Measurements from ENCODE around the gene AP1B1. TPM values are rescaled to one million over a fixed set of nuclear protein-coding genes. Genes with fewer than 3 reads are reported as not detected.
"Not testable (repeated sequence)": the region's sequence is repeated elsewhere in the genome, so short reads cannot be mapped to it uniquely, and the experiment has no call there.

AP1B1 gene
- polyA plus RNA-seq (ENCODE audit: insufficient read length in 10 of 10) = 10 to 100 TPM; 22.2 to 31.5 (median 26.2) TPM
- long read RNA-seq, donor 1 = 0 reads
- long read RNA-seq, donor 2, full-length matches to known transcripts = 1 of 1 reads
- long read RNA-seq, donor 2, partial matches to known transcripts = 0 of 1 reads
- long read RNA-seq, donor 2, other reads (novel, unspliced or antisense) = 0 of 1 reads
- long read RNA-seq, donor 3 = 0 reads
- long read RNA-seq, donor 4 = 0 reads
- long read RNA-seq, donor 5, partial matches to known transcripts = 5 of 7 reads
- long read RNA-seq, donor 5, other reads (novel, unspliced or antisense) = 0 of 7 reads
- long read RNA-seq, donor 6, full-length matches to known transcripts = 2 of 2 reads
- long read RNA-seq, donor 6, partial matches to known transcripts = 0 of 2 reads
- long read RNA-seq, donor 6, other reads (novel, unspliced or antisense) = 0 of 2 reads
- long read RNA-seq, donor 7, full-length matches to known transcripts = 2 of 2 reads
- long read RNA-seq, donor 7, partial matches to known transcripts = 0 of 2 reads
- long read RNA-seq, donor 7, other reads (novel, unspliced or antisense) = 0 of 2 reads
- long read RNA-seq, donor 8 = 0 reads
- long read RNA-seq, donor 9 = 0 reads

DNA sequence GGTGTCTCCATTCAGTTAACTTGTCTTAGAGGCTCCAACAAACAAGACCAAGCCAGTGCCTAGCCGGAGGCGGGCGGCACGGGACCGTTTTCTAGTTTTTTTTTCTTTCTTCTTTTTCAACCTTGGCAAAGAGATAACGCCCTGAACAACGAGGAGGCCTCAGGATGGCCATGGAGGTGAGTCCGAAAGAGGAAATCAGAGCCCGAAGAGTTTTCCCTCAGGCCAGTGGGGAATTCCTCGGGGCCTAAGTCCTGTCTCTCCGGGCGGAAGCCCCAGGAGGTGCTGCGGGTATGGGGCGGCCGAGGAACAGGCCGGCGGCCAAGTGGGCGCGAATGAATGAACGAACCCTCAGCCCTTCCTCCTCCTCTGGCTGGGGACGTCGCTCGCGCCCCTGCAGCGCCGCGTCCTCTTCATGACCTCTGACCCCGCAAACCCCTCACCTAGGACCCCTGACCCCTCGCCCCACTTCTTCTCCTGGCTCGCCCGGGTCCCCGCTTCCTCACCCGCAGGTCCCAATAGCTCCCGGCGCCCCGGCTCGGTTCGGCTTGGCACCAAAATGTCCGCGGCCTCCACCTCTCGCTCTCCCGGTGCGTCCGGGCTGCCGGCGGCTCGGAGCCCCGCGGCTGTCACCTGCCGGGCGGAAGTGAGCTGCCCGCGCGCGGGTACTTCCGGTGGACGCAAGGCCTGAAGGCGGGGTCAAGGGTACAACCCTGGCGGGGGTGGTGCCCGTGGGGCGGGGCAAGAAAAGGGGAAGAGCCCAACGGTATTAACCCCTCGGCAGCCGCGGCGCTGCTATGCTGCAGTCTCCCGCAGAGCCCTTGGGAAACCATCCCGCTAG is at the start of gene AP1B1:
AP1B1 (minus strand) TSS at position 650 of the 838 bp plus-strand sequence. CDS start 21,327 bp downstream, outside the sequence.
- DNase-seq = peak; percentile 87 to 94 (median 88)

DNA sequence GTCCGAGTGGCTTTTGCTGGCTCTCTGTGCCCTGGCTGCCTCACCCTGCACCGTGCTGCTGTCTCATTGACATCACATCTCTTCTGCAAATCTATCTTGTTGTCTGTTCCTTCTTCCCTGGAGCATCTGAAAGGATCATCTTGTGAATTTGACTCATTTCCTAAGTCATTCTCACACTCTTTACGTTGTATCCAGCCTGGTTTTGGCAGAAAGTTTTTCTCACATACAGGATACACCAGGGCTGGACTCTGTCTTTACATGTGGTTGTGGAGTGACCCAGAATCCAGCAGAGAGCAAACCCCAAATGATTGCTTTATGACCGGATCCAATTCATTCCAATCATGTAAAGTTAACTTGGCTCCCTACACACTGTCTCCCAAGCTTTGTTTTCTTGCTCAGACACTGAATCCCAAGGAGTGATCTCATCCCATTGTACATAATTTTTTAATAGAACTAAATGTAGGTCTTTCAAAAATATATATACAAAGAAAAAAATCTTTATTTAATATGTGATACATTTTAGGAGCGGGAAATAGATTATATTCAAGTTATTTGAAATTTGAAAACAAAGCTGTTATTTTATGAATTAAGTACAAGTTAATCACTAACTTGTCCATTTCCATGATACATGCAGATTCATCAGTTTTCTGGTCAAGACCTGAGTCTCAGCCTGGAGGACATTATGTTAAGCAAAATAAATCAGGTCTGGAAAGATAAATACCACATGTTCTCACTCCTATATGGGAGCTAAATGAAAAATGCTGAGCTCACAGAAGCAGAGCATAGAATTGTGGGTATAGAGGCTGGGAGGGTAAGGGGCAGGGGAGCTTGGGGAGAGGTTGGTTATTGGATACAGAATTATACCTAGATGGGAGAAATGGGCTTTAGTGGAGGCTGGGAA is 47.1 kb upstream of the AP1B1 start:
- peak; percentile 4 to 71 (median 43) for DNase-seq

DNA sequence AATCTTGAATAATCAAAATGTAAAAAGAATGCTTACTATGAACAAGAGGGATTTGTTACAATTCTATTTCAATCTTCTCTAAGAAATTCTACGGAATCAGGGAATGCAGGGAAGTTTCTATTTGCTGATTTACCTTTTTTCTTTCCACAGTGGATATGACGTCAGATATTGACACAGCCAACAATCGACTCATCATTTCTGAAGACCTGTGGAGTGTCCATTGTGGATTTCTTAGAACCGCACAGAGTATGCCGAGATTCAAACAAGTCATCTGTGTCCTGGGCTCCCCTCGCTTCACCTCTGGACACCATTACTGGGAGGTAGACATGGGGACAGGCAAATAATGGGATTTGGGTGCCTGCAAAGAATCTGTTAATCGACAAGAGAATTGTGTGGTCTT is 45.9 kb upstream of the AP1B1 start:
- DNase-seq = no peak

DNA sequence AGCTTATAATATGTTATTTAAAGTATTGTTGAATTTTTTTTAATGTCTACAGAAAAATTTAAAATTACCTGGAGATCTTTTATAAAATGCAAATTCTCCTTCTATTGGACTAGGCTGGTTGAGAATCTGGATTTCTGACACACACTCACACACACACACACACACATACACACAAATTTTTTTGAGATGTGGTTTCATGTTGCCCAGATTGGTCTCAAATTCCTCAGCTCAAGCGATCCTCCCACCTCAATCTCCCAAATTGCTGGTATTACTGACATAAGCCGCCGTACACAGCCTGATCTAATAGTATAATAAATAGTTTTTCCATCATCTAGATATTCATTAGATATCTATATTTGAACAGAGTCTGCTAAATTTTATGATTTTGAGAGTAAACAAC is 45.5 kb upstream of the AP1B1 start:
- DNase-seq = no peak

DNA sequence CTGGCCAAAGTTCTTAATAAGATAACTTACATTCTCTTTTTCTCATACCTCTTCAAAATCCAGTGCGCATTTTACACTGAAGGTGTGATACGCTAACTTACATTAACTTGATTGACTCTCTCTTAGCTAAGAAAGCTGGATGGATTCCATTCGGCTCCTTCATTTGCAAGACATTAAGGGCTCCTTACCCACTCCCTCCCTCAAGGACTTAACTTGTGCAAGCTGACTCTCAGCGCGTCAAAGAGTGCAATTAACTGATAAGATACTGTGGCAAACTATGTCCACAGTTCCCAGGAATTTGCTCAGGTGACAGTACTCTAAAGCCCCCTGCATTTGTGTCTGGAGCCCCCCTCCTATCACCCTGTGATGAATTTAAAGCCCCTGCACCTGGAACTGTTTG is 43.6 kb upstream of the AP1B1 start:
- no peak for DNase-seq

DNA sequence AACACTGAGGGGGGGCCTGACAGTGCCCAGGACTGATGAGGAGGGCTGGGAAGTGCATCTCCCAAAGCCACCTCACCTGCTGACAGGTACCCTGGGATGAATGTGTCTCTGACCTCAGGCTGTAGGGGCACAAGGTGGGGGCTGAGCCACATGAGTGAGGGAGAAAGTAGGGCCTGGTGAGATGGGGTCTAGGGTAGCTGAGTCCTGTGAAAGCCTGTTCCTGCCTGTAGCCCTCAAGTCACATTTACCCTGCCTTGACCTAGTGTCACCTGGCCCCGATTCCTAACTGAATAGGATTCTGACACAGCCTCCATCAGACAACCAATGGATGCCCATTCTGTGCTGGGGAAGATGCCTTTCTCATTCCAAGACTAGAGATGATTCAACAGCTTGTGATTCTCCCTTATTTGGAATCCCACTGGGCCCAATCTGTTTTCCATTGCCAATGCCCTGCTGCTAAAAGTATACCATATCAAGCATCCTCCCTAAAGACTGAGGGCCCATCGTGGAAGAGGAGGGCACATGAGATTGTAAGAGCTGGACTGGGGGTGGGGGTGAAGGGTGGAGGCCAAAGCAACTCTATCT is 38.9 kb upstream of the AP1B1 start:
- no peak for DNase-seq

DNA sequence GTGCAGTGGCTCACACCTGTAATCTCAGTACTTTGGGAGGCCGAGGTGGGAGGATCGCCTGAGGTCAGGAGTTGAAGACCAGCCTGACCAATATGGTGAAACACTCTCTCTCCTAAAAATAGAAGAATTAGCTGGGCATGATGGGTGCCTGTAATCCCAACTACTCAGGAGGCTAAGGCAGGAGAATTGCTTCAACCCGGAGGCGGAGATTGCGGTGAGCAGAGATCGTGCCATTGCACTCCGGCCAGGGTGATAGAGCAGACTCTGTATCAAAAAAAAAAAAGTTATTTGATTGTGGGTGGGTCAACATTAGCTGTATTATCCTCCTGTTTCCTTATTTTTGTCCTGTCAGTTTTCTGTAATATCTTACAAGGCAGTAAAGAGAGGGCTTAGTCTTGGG is 38.1 kb upstream of the AP1B1 start:
- no peak for DNase-seq

DNA sequence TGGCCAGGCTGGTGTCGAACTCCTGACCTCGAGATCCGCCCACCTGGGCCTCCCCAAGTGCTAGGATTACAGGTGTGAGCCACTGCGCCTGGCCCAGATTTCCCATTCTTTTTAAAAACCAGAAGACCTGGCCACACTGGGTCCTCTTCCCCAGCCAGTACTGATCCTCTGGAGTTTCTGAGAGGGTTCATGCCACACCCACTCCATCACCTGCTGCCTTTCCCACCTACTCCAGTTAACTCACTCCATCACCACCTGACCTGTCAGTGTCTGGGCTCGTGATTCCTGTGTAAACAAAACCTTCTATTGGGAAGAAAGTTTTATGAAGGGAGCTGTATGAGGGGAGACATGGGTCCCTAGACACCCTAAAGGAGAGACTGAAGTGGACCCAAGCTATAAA is 30.3 kb upstream of the AP1B1 start:
- not testable (repeated sequence) for DNase-seq

DNA sequence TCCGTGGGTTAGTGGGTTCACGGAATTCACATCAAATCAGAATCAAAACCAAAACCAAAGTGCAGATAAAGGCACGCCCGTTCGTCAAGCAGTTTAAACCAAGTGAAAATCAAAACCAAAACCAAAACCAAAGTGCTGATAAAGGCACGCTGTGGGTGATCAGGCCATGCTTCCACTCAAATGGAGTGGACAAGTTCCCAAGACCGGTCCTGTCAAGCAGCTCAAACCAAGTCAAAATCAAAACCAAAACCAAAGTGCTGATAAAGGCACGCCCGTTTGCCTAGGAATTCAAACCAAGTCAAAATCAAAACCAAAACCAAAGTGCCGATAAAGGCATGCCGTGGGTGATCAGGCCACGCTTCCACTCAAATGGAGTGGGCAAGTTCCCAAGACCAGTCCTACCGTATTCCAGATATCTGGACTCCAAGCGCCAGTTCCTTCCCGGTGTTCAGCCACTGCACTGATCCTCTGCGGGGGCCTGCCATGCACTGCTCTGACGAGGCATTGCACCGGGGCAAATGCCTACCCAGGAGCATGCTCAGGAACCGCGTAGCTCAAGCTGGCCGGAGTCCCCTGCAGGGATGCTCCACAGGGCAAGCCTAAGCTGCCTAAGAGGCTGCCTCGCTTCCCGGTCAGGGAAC is 26.7 kb upstream of the AP1B1 start:
- not testable (repeated sequence) for DNase-seq

DNA sequence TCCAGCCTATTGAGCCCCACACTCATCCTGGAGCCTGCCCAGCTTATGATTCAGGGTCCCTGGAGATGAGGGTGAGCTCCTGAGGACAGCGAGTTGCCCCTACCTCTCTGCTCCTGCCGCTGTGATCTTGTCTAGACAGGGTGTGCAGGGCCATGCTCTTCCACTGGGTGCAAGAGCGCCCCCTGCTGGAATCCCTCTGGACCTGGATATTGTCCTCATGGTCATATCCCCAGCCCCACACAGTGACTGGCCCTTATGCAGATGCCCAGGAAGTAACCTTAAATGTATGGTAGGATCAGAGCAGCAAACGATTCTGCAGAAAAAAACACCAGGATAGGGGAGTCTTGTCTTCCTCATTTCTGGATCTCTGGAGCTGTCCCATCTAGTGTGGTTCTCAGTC is 24.4 kb upstream of the AP1B1 start:
- not testable (repeated sequence) for DNase-seq

DNA sequence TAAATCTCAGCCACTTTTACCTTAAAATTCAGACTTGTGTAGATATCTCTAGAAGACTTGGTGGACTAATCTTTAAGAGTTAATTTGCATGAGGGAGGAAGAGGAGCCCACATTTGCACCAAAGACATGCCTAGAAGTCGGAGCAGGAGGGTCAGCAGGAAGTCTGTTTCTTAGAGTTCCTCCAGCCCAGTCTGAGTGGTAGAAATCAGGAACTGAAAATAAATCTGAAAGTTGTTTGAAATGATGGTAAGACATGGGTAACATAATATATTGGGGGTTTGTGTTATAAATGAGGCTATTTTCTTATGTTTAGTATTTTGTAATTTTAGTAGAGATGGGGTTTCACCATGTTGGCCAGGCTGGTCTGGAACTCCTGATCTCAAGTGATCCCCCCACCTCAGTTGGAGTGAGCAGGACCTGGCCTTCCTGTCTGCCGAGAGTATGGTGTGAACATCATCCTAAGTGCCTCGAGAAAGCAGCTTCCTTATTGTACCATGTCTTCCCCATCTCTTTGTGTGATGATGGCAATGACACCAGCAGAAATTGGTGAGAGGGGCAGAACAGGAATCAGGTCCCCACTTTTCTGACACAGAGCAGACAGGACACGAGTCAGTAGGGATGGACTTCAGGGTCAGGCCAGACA is 23.3 kb upstream of the AP1B1 start:
- not testable (repeated sequence) for DNase-seq

DNA sequence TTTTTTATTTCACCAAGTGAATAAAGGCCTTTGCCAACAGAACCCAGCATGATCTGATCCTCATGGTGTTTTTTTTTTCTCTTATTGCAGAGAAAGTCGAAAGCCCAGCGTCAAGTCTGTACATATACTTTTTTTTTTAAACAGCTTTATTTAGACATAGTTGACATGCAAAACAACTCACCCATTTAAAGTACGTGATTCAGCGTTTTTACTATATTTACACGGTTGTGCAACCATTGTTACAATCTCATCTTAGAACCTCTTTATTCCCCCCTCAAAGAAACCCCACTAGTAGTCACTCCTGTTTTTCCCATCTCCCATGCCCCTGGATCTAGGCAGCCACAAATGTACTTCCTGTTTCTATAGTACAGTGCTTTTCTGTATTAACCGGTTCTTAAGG is 20.6 kb upstream of the AP1B1 start:
- DNase-seq = no peak

DNA sequence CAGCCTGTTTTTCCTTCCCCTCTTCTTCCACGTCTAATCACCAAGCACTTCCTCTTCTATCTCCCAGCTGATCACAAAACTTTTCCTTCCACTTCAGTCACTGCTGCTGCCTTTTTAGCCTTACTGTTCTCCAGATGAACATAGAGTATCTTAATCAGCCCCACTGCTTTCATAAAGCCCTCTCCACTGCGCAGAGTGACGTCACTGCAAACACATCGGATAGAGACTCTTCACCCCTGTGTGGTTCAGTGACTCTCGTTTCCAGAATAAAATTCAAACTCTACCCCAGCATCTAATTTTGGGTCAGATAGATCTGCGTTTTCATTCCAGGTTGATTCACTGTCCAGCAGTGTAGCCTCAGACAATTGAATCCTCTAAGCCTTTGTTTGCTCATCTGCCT is 13.2 kb upstream of the AP1B1 start:
- not testable (repeated sequence) for DNase-seq

DNA sequence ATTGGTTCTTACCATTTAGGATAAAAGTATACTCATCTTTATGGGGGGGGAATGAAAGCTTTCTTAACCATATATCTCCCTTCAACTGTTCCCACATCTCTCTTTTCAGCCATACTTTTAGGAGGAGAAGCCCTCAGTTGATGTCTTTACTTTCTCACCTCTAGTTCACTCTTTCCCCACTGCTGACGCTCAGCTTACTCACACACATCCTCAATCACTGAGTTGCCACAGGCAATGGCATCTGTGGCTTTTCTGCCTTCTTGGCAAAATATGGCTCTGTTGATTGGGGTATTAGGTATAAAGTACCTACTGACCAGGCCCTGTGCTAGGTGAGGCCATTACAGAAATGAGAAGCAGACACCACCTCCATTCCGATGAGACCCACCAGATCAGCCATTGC is 12.2 kb upstream of the AP1B1 start:
- no peak for DNase-seq

DNA sequence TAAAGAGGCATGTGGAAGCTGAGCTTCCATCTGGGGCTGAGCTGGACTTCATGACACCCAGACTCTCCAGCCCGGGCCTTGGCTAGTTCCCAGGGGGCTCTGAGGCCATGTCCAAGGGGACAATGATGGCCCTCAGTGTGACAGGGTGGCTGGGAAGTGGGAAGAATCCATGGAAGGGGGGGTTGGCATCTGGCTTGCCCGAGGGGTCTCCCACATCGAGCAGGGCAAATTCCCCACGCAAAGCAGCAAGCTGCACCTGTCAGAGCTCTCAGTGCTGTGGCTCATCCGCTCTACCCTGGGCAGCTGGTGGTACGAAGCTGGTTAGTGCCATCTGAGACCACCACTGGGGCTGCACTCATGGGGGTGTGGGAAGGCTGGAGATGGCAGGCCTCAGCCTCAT is 9.4 kb upstream of the AP1B1 start:
- DNase-seq = no peak

DNA sequence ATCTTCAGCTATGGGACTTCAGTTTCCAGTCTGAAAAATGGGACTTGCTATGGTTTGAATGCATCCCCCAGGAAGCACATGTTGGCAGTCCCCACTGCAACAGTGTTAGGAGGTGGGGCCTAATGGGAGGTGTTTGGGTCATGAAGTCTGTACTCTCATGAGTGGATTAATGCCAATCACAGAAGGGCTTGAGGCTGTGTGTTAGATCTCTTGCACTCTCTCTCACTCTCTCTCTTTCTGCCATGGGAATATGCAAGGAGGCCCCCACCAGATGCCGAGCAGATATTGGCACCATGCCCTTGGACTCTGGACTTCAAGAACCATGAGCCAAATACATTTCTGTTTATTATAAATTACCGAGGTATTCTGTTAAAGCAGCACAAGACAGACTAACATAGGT is 7.8 kb upstream of the AP1B1 start:
- no peak for DNase-seq

DNA sequence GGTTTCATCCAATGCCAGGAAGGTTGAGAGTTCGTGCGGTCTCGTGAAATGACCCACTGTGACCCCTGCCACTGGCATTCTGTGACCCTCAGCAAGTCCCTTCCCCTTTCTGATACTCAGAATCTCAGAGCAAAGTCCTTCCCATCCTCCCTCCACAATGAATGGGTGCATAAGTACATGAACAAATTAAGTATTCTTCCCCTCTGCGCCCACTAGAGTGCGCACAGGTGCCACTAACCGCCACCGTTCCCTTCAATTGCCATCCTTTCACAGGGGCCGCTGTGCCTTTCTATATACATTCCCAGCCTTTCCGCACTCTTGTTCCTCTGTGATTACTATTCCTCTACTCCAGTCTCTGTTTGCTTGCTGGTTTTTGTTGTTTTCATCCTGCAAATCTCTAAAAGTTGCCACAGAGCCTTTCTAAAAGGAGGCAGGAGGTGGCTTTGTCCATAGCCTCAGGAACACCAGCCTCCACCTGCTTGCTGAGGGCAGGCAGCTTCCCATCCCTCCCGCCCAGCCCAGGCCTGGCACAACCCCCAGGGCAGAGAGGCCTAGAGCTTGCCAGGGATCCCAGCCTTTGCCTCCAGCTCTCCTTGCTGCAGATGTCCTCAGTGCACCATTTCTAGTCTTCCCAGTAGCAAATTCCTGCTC is 6.7 kb upstream of the AP1B1 start:
- DNase-seq = peak; percentile 62 to 90 (median 84)

DNA sequence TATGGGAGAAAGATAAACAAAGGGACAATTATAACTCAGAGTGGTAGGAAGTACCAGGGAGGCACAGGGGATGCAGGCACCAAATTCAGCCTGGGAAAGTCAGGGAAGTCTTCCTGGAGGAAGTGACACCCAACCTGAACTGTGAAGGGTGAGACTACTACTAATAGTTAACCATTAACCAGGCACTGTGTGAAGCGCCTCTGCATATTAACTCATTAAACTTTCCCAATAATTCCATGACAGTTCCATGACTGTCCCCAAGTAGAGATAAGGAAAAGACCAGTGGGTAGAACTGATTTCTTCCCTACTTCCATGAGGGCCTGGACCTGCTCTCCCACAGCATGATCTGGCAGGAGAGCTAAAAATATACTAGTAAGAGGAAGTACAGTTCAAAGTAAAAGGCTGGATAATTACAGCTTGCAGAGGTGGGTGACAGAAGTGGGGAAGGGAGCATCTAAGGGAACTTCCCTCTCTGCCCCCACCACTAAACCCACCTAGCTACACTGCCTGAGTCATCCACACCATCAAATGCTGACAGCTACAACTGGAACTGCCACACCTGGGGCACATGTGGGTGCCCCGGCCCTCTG is 4.7 kb upstream of the AP1B1 start:
- DNase-seq = no peak

DNA sequence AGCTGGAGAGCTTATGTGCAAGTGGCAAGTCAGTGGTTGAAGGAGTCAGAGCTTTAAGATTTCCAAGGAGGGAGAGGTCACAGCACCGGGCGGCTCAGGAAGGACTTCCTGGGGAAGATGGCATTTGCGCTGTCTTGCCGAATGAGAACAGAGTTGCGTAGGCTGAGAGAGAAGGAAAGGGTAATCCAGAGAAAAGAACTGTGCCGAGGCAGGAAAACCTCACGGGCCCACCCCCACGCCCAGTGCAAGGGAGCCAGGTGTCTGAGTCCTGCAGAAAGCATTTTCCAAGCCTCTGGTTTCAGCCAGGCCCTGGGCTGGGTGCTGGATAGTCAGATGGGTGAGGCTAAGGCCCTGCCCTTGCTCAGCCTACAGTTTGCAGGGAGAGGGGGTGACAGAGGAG is 3.2 kb upstream of the AP1B1 start:
- no peak for DNase-seq

Measured in muscle of back (tissue), 13 donors.